NCI-H2107 treated with DMSO at 0.1 percent for 48 hours (cell line): ENCODE results near the gene GRIN2A.

Experiments
- DNase-seq: peaks from one replicate; lab custom pipeline; 2025; ENCODE audit not compliant: unreplicated experiment; lab: John Stamatoyannopoulos, UW

GRIN2A gene

DNA sequence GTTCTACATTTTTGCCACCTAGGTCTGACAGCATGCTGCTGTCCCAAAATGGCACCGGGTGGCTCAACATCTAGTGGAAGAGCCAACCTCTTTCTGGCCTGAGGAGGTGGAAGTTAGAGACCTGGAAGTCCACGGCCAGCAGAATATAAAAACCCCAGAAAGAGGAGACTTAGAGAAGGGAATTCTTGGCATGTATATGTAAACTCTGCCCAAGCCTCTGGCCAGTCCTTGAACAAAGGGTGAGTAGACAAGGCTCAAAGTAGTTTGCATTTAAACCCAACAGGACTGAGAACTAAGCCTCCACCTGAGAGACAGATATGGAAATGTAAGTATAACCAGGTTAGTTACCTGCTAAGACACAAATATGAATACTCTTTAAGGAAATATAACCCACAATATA lies 210.3 kb downstream of the GRIN2A start:
- DNase-seq = no peak

DNA sequence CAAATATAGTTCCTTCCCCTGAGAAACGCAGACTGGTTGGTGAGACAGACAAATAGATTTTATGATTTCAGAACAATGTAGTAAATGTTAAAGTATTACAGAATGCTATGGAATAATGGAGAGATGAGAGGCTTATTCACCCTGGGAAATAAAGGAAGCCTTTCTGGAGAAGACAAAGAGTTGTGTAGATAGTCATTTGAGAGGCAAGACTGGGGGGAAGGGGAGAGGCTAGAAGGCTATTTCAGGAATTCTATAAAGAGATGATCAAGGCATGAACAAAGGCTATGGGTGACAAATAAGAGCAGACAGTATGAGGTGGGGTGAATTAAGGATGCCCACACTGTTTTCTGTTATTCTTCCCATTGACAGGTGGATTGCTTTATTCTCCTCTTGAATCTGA lies 211.4 kb downstream of the GRIN2A start:
- no peak for DNase-seq

DNA sequence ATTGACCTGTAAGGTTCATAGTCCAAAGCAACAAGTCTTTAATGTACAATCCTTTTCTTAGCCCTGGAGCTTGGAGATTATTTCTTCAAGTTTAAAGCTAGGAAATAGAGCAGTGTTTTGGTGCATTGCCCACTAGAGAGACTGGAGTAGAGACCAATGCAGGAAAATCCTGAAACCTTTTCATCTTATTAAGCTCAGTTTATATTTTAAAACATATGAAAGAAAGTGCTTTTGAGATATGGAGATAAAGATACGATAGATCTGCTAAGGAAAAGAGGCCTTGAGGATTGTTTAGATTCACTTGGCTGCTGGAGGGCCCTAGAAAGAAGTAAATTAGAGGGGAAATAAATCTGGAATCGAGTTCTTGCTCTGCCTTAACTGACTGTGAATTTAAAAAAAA lies 212.0 kb downstream of the GRIN2A start:
- no peak for DNase-seq

DNA sequence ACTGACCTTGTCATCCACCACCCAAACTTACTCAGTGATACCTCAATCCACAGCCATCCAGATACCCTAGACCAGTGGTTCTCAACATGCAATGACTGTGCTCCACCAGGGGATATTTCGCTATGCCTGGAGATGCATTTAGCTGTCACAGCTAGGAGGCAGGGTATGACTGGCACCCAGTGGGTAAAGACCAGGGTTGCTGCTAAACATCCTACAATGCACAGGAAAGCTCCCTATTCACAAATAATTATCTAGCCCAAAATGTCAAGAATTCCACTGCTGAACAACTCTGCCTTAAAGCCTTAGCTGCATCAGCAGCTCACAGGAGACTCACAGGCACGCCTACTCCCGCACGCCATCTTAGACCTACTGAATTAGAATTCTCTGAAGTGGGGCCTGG lies 212.6 kb downstream of the GRIN2A start:
- no peak for DNase-seq

DNA sequence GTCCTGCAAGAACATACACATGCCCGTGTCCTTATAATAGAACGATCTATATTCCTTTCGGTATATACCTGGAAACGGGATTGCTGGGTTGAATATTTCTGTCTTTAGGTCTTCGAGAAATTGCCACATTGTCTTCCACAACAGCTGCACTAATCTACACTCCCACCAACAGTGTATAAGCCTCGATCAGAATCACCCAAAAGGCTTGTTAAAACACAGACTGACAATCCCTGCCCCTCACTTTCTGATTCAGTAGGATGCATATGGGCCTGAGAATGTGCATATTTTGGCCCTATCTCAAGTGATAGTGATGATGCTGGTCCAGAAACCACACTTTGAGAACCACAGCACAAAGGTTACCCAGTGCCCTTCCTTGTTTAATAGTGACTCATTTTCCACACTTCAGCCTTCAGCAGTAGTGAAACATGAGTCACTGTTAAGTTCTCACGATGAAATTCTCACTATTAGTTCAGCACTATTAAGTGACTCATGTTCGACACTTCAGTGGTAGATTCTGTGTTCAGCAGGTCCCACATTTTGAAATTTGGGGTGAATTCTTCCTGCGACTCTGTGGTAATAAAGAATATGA lies 215.6 kb downstream of the GRIN2A start:
- DNase-seq = no peak

DNA sequence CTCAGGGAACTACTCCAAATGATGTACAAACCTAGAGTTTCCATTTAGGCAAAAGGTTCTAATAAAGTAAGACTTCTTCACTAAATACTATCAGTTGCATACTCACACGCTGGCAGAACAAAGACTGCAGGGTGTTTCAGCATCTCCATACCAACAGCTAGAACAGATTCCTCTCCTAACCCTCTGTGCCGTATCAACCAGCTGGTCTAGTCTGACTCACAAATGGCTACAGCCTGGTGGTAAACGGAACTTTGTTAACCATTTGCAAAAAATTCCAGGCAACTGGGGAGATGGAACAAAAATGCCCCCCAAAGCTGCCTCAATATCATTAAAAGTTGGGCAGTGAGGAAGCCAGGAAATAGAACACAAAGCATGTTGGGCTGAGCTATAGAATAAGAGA lies 217.1 kb downstream of the GRIN2A start:
- DNase-seq = no peak

DNA sequence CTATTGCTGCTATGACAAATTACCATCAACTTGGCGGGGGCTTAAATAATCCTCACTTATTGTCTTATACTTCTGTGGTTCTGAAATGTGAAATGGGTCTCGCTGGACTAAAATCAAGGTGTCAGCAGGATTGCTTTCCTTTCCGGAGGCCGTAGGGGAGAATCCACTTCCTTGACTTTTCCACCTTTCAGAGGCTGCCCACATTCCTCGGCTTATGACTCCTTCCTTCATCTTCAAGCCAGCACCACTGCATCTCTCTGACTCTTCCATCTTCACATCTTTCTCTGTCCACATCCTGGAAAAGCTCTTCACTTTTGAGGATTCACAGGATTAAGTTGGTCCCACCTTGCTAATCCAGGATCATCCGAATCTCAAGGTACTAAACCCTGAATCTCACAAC lies 217.8 kb downstream of the GRIN2A start:
- no peak for DNase-seq

DNA sequence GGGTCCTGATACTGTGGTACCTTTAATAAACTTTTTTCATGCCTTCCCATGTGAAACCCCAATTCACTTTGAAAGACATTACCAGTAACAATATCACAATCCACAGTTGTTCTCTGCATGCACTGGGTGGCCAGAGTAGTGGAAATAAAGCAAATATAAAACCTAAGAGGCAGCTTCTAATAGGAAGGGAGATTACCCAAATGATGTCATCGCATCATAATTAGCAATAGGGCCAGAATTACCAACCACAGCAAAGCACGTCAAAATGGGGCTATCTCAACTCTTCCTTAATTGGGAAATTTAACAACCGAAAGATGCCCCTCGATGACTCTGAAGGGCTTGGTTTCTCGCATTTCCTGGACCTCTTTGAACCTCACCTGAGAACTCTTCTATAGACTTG lies 224.8 kb downstream of the GRIN2A start:
- no peak for DNase-seq

DNA sequence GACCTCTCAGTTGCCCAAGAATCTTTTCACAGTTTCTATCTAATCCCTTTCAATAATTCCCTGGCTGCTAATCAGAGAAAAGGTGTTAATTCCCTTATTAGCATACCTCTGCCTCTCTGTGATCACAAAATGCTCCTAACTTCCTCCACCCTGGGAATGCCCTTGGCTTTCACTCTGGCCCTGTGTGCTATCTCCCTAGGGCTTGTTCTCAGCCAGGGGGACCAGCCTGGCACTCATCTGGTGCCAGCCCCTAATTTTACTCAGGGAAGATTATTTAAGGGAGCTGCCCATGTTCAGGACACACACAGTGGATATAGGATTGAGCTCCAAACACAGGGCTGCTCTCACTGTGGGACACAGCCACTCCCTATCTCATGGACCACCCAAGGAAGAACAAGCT lies 225.2 kb downstream of the GRIN2A start:
- no peak for DNase-seq

DNA sequence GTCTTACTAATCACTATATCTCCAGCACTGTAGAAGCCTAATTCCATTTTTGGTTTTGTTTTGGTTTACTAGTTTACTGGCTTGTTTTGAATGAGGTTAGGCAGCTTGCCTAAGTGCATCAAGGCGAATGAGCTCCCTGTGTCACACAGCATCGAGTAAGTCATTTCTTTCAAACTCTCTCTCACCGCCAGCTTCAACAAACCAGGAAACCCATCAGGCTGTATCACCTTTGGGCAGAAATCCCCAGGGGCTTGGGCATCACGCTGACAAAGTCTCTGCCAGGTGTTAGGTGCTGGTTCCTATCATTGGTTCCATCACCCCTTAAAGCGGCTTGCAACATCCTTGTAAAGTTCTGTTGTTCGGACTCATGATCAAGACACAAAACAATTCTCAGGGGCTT lies 226.6 kb downstream of the GRIN2A start:
- no peak for DNase-seq

DNA sequence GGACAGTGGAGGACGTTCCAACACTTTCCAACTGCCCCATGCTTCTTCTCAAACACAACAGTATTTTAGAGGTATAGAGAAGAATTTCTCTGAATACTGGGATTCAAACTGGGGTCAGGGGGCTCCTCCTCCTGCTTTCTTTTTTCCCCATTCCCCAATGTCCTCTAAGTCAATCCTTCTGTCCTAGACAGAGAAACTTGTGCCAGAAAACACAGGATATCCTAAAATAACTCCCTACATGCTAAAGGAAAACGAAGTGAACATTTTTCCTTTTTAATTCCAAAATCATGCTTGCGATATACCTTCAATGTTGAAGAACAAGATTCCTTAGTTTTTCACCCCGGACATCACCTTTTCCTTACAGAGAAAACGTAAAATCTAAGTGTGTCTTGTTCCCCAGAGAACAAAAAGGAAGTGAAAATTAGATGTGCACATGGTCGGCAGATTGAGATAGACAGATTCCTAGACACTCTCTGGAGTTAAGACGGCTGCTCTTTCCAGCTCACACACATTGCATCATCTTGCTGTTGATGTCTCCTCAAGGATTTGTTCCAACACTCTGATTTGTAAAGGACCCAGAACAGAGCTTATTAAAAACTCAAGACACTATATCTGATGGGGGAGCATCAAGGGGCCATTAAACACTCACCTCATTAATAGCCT lies 228.2 kb downstream of the GRIN2A start:
- DNase-seq = no peak

DNA sequence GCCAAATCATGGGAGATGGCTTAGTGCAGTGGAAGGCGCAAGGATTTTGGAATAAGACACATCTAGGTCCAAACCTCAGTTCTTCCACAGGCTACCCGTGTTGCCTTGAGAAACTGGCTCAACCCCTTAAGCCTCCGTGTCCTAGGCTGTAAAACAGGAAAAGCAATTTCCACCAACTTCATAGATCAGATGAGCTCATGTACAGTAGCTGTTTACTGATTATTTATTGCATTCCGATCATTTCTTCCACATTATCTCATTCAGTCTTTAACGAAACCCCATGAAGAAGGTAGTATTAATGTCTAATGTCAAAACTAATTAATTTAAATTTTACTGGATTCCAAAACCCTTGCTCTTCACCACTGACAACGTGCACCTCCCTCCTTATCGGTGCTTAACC lies 231.6 kb downstream of the GRIN2A start:
- no peak for DNase-seq

DNA sequence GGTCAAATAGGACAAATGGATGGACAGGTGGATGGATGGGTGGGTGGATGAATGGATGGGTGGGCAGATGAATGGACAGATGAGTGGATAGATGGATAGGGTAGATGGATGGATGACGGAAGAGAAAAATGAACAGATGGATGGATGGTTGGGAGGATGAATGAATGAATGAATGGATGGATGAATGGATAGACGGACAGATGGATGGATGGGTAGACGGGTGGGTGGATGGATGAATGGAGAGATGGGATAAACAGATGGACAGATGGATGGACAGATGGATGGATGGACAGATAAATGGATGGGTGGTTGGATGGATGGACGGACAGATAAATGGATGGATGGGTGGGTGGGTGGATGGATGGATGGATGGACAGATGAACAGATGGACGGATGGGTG lies 232.8 kb downstream of the GRIN2A start:
- no peak for DNase-seq

DNA sequence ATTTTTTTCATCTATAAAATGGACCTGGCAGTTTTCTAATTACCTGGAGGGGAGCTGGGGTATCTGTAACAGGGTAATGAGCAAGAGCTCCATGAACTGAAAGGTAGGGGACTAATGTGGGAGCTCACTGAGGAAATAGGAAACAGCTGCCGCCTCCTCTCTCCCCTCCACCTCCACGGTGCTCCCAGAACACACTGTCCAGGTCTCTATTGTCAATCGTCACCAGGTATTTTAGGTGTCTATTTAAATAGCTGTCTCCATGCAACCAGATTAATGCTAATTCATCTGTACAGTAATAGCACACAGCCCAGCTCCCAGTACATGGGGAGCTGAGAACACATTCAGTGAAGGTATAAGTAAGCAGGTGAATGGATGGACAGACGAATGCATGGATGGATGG lies 233.3 kb downstream of the GRIN2A start:
- no peak for DNase-seq

DNA sequence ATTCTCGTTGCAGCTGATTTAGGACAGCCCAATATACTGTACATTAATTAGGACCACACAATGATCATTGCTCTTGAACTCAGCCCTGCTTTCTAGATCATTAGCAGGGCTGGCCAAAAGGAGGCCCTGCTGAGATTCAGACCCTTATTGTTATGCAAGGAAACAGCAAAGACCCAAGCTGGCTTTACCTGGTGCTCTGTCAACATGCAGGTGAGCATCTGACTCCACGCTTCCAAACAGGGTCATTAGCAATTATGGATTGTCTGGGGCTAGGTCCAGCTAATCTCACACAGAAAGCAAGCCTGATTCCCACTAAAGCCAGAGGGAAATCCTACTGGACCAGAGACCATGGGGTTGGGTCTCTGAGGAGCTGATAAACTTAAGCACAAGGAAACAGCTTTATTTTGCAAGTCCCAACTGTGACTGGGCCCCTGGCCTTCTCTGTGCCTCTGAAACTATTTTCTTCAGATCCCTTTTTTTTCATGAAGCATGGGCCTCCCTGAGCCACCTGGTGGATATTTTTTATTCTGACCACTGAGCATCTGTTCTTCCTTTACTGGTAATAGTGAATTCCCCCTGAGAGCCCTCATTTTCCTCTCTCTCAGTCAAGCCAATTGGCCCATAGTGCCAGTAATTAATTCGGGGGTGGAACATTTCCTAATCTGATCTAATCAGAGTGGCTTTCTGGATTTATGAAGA lies 236.1 kb downstream of the GRIN2A start:
- DNase-seq = no peak

DNA sequence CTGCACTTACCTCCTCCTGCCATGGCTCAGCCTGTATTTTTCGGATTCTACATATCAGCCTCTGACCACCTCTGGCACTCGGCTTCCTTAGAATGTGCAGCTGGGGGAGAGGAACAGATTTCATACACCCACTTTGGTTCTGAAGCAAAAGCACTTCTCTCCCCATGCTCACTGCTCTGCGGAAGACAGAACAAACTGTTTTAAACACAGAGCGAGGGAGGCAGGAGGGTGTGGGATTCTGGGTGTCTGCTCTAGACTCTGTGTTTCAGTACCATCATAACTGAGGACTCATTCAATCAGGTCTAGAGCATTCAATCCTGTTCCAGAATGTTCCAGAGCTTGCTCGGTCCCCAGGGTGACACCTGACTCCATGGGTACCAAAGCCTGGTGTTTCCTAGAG lies 239.1 kb downstream of the GRIN2A start:
- DNase-seq = no peak

DNA sequence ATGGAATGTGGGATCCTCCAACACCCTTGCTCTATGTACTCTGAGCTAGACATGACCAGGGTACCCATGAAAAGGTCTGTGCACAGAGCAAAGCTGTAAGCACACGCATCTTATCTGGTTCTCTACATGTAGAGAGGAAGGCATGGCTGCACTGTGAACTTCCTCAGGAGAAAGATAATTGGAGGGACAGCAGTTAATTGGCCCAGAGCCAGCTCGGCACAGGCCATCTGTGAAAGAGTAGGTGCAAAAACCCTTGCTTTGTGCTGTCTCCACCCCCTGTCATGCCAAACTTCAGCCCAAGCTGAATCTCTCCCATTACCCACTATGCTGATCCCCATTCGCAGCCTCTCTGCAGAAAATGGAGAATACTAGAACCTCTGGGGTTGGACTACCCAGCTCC lies 241.0 kb downstream of the GRIN2A start:
- no peak for DNase-seq

DNA sequence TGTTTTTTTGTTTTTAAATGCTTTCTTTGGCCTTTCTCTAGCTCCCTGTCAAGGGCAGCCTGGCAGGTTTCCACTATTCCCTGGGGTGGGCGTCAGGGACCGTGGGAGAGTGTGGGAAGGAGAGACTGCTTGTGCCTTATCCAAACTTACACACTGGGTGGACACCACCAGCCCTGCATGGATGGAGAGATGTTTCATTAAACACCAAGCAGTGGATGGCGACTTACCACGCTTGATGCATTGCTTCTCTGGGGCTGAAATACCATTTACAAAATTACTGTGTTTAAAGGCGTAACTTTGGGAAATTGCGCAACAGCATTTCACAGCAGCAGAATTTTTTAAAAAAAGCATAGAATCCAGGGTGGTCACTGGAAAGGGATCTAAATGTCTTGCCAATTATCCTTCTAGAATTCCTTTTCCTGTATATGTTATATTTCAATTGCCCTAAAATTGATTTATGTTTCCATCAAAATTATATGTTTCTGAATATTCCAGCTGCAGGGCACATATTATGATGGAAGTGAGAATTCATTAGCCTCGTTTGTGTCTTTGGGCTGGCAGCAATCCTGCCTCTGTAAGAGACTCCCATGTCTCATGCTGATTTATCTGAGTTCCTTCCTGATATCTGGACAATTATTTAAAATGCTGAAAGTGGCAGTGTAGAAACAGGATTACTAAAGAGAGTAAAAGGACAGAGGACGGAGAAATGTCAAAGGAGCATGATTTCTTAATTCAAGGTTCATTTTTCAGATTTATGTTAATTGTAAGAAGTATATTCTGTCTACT lies 247.3 kb downstream of the GRIN2A start:
- DNase-seq = no peak

DNA sequence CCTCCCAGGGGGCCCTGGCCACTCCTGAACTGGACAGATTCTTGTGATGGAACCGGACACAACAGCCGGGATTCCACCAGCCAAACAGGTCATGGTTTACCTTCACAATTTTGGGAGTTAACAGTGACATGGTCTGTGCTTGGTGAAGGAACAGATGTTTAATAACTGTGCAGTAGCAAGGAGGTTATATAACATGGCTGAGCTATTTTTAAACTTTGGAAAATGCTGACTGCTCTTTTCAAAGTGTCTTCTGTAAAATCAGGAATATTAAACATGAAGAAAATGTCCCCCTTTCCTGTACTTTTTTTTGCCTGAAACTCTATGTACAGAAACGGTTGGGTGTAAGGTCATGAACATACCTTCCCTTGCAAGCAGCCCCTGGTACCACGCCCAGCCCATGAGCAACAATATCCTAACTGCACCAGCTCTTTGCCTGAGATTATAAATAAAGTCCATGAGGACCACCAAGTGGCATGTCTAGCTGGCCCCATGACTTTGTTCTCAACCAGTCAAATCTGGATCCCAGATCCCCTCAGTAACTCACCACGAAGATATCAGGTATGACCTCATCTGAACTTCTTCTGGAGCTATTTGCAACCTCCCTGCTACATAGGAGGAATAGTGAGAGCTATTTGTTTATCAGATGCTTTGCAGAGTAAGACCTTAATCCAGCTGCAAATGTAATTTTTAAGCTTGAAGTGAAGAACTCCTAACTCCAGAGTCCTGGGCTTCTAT lies 249.1 kb downstream of the GRIN2A start:
- no peak for DNase-seq

DNA sequence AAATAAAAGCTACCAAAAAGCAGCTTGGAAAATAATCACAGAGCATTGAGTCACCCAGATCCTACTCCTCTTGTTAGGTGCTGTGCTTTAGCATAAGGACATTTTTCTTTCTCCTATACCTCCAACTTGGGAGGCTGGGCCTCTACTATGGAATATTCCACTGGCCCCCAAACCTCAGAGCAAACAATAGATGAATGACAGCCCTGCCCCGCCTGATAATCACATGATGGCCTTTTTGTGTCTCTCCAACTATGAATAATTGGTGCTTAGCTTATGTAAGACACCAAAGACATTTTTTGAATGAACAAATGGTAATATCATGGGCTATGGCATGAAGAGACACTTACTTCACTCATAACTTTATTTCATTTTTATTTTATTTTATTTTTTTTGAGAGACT lies 250.2 kb downstream of the GRIN2A start:
- no peak for DNase-seq

DNA sequence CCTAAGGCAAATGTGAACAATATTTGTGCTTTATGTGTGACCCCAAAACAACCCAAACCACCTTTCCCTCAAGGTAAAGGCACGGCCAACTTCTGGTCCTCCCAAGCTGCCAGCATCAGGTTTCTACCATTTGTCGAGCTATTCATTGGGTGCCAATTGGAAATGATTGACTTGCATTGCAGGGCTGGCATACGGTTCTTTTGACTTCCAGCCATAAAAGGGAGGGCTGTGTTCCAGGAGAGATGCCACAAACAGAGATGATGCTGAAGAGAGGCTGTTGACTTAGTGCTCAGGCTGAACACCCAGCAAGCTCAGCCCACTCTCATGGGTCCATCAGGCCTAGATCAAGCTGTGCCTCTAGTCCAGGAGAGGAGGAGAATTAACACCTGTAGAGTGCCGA lies 252.4 kb downstream of the GRIN2A start:
- no peak for DNase-seq
